Stomach (tissue), 9 donors: ENCODE results near the gene TULP3. TPM values are rescaled to one million over a fixed set of nuclear protein-coding genes. Genes with fewer than 3 reads are reported as not detected.

Experiments
- DNase-seq, 2 donors: peaks; one replicate each; pipeline versions ENCODE4 v3.0.0 to v3.0.0-alpha.2; 2013 to 2019
- H3K27ac ChIP-seq, 5 donors: fragments of 200-600 bp in 4 of 5; sonication (generic) in 4 of 5; one replicate each; pipeline ENCODE4 v1.5.1; 2013 to 2019; ENCODE audit warnings: mild to moderate bottlenecking in 1 of 5, moderate library complexity in 1 of 5
- H3K27me3 ChIP-seq, 3 donors: fragments of 200-600 bp; sonication (generic); one replicate each; pipeline ENCODE4 v1.5.1; 2017 to 2019; ENCODE audit warnings: mixed run types in 1 of 3
- H3K36me3 ChIP-seq, 4 donors: fragments of 200-600 bp; sonication (generic); 1 replicate in 3 of 4; 2 replicates in 1 of 4; pipeline ENCODE4 v1.5.1; 2016 to 2019
- H3K4me1 ChIP-seq, 4 donors: fragments of 200-600 bp; sonication (generic); one replicate each; pipeline ENCODE4 v1.5.1; 2016 to 2019
- H3K4me3 ChIP-seq, 4 donors: fragments of 200-600 bp; sonication (generic) in 3 of 4; one replicate each; pipeline ENCODE4 v1.5.1; 2016 to 2019; ENCODE audit warnings: mild to moderate bottlenecking in 1 of 4
- H3K9me3 ChIP-seq, 4 donors: fragments of 200-600 bp; sonication (generic); one replicate each; pipeline ENCODE4 v1.5.1; 2016 to 2019
- CTCF ChIP-seq, 7 experiments: fragments of 450-650 bp in 4 of 7; fragments of 200-600 bp in 3 of 7; sonication (generic) in 3 of 7; IDR thresholded peaks; one replicate each; pipeline ENCODE4 v1.5.1; 2016 to 2019; ENCODE audit warnings: antibody characterized with exemption in 7 of 7, control low read depth in 2 of 7, mild to moderate bottlenecking in 1 of 7
- EP300 ChIP-seq: sonication (generic); formaldehyde crosslinking; IDR thresholded peaks from one replicate; pipeline ENCODE4 v1.6.1; 2017; ENCODE audit warnings: antibody characterized with exemption
- POLR2A ChIP-seq, 4 donors: fragments of 450-650 bp; IDR thresholded peaks; one replicate each; pipeline ENCODE4 v1.6.1; 2016; ENCODE audit warnings: antibody characterized with exemption in 4 of 4, control low read depth in 2 of 4, mild to moderate bottlenecking in 1 of 4, moderate library complexity in 1 of 4
- POLR2AphosphoS5 ChIP-seq, 3 donors: sonication (generic); formaldehyde crosslinking; IDR thresholded peaks; one replicate each; pipeline ENCODE4 v1.6.1; 2016; ENCODE audit warnings: antibody characterized with exemption in 3 of 3
- WGBS, 5 donors: extraction: QIAGEN DNeasy Blood & Tissue Kit in 3 of 5; methylation state at CpG; one replicate each; pipeline versions ENCODE4 v1.1.5 to v1.1.7; 2013 to 2018; 5-methylcytosine and 5-hydroxymethylcytosine counted together
- intact Hi-C: fragments of 100-400 bp; cut with DNase I; formaldehyde crosslinking; loops from one replicate; pipeline ENCODE4 v1.15.1; 2023; ENCODE audit warnings: low total_unique reads
- polyA plus RNA-seq, 3 donors: library from polyadenylated mRNA; stranded (reverse); fragments of 200-250 nt; gene quantifications; one replicate each; pipeline ENCODE4 v1.2.3, GENCODE V29; 2013
- total RNA-seq, 5 donors: library from RNA; depleted of rRNA; stranded (reverse); fragments of >200 nt; gene quantifications; one replicate each; pipeline versions ENCODE4 v1.1.0 to v1.2.3, GENCODE V29; 2014 to 2016
- donor health status: healthy with polysubstance abuse.
- donor health status: Bipolar disorder and iron deficiency.
- donor health status: healthy.

Gene TULP3
- total and polyA plus RNA-seq, 8 donors, result 9.2 to 73.5 (median 20.1) TPM

GRCh38 chr12:2960996-2961616 is 70.4 kb downstream of the TULP3 start:
- 52 to 71% (median 62%) methylated on average over 10 of the region's 10 CpGs for WGBS, 5 donors
- Histone ChIP-seq H3K27me3 (peaks cover 0 to 66% (median 0%) of the 10 kb centered on the region in 3 donors), H3K36me3 (no peaks in the 10 kb centered on the region), H3K4me3 (peak overlapping the region in 3 of 4 donors; percentile 66 to 68 (median 66)), H3K9me3 (no peaks in the 10 kb centered on the region), H3K27ac (peak overlapping the region in 2 of 5 donors; percentile 80 to 82), H3K4me1 (peaks cover 13 to 43% (median 29%) of the 10 kb centered on the region in 4 donors)
- DNase-seq, result no peak
- no peak for TF ChIP-seq CTCF (IDR thresholded peaks at IDR 0.05)
- no peak for TF ChIP-seq POLR2AphosphoS5 (IDR thresholded peaks at IDR 0.05)
- no peak for TF ChIP-seq EP300
- TF ChIP-seq POLR2A (IDR thresholded peaks at IDR 0.05), result no peak
- intact Hi-C loops, result no loop called here

- Histone ChIP-seq H3K9me3 (no peaks in the 10 kb centered on the region), H3K4me3 (peak overlapping the region in 2 of 4 donors; percentile 66 to 68), H3K36me3 (no peaks in the 10 kb centered on the region), H3K27me3 (peaks cover 0 to 66% (median 0%) of the 10 kb centered on the region in 3 donors), H3K27ac (no peak overlapping the region), H3K4me1 (peaks cover 13 to 43% (median 29%) of the 10 kb centered on the region in 4 donors)
- TF ChIP-seq POLR2AphosphoS5 (IDR thresholded peaks at IDR 0.05), result no peak
- no peak for TF ChIP-seq EP300
- no peak for TF ChIP-seq CTCF (IDR thresholded peaks at IDR 0.05)
- TF ChIP-seq POLR2A (IDR thresholded peaks at IDR 0.05), result no peak
- WGBS, 5 donors, result 67 to 92% (median 82%) methylated on average over 5 of the region's 5 CpGs
- DNase-seq, result no peak
- intact Hi-C loops, result no loop called here
Observed at GRCh38 chr12:2961705-2962104, 71.0 kb downstream of the TULP3 start.

GRCh38 chr12:2963154-2963759 is 72.6 kb downstream of the TULP3 start:
- intact Hi-C loops, result no loop called here
- WGBS, 5 donors, result 62 to 77% (median 72%) methylated on average over 9 of the region's 9 CpGs
- Histone ChIP-seq H3K27ac (peak overlapping the region in 4 of 5 donors; percentile 19 to 47 (median 36)), H3K9me3 (no peaks in the 10 kb centered on the region), H3K4me3 (no peak overlapping the region), H3K36me3 (no peaks in the 10 kb centered on the region), H3K4me1 (peaks cover 7 to 34% (median 22%) of the 10 kb centered on the region in 4 donors), H3K27me3 (peaks cover 0 to 55% (median 0%) of the 10 kb centered on the region in 3 donors)
- TF ChIP-seq POLR2AphosphoS5 (IDR thresholded peaks at IDR 0.05) (no peak), EP300 (no peak), POLR2A (IDR thresholded peaks at IDR 0.05) (no peak), CTCF (IDR thresholded peaks at IDR 0.05) (no peak)
- DNase-seq, result no peak

GRCh38 chr12:2963760-2964292 is 73.1 kb downstream of the TULP3 start:
- Histone ChIP-seq H3K4me1 (peaks cover 4 to 31% (median 16%) of the 10 kb centered on the region in 4 donors), H3K4me3 (no peak overlapping the region), H3K27me3 (peaks cover 0 to 49% (median 0%) of the 10 kb centered on the region in 3 donors), H3K9me3 (no peaks in the 10 kb centered on the region), H3K27ac (peak overlapping the region in 4 of 5 donors; percentile 19 to 47 (median 36)), H3K36me3 (no peaks in the 10 kb centered on the region)
- intact Hi-C loops, result no loop called here
- no peak for TF ChIP-seq CTCF (IDR thresholded peaks at IDR 0.05)
- TF ChIP-seq POLR2A (IDR thresholded peaks at IDR 0.05), result no peak
- no peak for TF ChIP-seq POLR2AphosphoS5 (IDR thresholded peaks at IDR 0.05)
- TF ChIP-seq EP300, result no peak
- 62 to 77% (median 73%) methylated on average over 12 to 15 of the region's 15 CpGs for WGBS, 5 donors
- peak in 1 of 2 donors; percentile 35 for DNase-seq
